ENCODE measurements around the gene FNDC10.
"Not testable (repeated sequence)": the region's sequence is repeated elsewhere in the genome, so short reads cannot be mapped to it uniquely, and the experiment has no call there.

Gene FNDC10

GRCh38 chr1:1599030-1599934, 653 bp downstream of the FNDC10 start:
- DNase-seq (ENCODE audit: low spot score) = no peak

GRCh38 chr1:1598720-1599029, 1.3 kb downstream of the FNDC10 start:
- no peak for DNase-seq (ENCODE audit: low spot score)

GRCh38 chr1:1598051-1598719, 1.8 kb downstream of the FNDC10 start:
- DNase-seq (ENCODE audit: low spot score) = no peak

GRCh38 chr1:1597275-1597930, 2.5 kb downstream of the FNDC10 start:
- DNase-seq (ENCODE audit: low spot score) = no peak

DNA sequence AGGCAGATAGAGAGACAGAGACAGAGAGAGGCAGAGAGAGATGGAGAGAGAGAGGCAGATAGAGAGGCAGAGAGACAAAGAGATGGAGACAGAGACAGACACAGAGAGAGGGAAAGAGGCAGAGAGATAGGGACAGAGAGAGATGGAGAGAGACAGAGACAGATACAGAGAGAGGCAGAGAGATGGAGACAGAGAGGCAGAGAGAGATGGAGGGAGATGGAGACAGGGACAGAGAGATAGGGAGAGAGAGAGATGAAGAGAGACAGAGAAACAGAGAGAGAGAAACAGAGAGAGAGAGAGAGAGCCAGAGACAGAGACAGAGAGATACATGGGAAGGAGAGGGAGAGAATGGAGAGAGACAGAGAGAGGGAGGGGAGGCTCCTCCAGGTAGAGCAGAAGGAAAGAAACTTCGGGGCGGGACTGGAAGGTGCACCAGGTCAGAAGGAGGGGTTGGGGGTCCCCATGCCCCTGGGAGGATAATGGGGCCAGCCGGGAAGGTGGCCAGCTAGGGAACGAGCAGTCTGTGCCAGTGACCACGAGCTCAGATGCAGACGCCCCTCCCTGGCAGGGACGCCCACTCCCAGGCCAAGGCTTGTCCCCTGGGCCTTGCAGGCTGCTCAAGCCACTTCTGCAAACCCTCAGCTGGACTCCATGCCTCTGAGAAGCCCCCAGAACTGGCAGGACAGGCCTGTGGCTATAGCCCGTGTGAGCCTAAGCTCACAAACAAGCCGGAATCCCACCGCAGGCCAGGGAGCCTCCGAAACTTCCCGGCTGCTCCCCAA, 3.3 kb downstream of the FNDC10 start:
- DNase-seq (ENCODE audit: low spot score) = no peak

- not testable (repeated sequence) for DNase-seq (ENCODE audit: low spot score)
These were observed 4.6 kb downstream of the FNDC10 start for GRCh38 chr1:1595341-1595740.

- no peak for DNase-seq (ENCODE audit: low spot score)
These were observed 5.2 kb downstream of the FNDC10 start for GRCh38 chr1:1594602-1595260.

DNA sequence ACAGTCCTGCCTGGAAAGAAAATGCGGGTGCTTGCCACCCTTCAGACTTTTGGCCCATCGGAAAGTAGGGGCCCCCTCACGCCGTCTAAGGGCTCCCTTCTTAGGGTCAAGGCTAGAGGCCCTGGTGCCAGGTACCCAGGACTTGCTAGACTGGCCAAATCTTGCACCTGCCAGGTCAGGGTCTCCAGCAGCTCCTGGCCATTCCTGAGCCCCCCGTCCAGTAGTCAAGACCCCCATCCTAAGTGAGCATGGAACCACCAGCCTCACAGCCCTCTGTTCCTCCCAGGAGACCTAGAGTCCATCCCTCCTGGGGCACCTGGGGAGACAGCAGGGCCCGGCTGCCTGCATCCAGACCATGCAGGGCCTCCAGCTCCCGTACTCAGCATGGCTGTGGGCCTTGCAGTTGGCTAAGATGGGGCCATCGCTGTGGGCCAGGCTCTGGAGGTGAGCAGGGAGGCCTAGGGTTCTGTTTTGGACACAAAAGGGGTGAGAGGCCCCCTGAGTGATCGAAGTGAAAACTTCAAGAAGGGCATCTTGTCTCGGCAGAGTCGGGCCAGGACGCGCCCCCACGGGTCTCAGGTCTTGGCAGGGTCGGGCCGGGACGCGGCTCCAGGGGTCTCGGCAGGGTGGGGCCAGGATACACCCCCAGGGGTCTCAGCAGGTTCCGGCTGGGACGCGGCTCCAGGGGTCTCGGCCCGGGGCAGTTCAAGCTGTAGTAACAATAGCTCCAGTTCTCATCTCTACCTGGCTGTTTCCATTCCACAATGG, 5.9 kb downstream of the FNDC10 start:
- DNase-seq (ENCODE audit: low spot score) = no peak

DNA sequence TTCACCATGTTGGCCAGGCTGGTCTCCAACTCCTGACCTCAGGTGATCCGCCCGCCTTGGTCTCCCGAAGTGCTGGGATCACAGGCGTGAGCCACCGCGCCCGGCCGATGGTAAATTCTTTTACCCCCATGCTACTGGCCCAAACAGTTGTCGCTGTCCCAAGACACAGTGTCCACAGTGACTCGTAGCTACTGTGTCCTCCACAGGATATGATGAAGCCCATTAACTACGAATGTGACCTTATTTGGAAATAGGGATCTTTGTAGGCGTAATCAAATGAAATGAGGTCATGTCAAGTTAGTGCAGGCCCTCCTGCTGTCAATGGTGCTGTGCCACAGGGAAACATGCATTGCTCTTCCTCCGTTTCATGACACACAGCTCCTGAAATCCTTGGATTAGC, 8.5 kb downstream of the FNDC10 start:
- DNase-seq (ENCODE audit: low spot score) = no peak

- no peak for DNase-seq (ENCODE audit: low spot score)
These were observed 16.5 kb downstream of the FNDC10 start for GRCh38 chr1:1583347-1584010.

- no peak for DNase-seq (ENCODE audit: low spot score)
These were observed 17.2 kb downstream of the FNDC10 start for GRCh38 chr1:1582585-1583346.

GRCh38 chr1:1578371-1578940, 21.5 kb downstream of the FNDC10 start:
- no peak for DNase-seq (ENCODE audit: low spot score)

- no peak for DNase-seq (ENCODE audit: low spot score)
These were observed 22.4 kb downstream of the FNDC10 start for GRCh38 chr1:1577367-1578011.

- peak; percentile 88 for DNase-seq (ENCODE audit: low spot score)
These were observed 25.0 kb downstream of the FNDC10 start, which contains the start of gene SSU72 for GRCh38 chr1:1574721-1575537. Gene SSU72 (minus strand): TSS chr1:1574863. CDS start chr1:1574557, 306 bp downstream.

DNA sequence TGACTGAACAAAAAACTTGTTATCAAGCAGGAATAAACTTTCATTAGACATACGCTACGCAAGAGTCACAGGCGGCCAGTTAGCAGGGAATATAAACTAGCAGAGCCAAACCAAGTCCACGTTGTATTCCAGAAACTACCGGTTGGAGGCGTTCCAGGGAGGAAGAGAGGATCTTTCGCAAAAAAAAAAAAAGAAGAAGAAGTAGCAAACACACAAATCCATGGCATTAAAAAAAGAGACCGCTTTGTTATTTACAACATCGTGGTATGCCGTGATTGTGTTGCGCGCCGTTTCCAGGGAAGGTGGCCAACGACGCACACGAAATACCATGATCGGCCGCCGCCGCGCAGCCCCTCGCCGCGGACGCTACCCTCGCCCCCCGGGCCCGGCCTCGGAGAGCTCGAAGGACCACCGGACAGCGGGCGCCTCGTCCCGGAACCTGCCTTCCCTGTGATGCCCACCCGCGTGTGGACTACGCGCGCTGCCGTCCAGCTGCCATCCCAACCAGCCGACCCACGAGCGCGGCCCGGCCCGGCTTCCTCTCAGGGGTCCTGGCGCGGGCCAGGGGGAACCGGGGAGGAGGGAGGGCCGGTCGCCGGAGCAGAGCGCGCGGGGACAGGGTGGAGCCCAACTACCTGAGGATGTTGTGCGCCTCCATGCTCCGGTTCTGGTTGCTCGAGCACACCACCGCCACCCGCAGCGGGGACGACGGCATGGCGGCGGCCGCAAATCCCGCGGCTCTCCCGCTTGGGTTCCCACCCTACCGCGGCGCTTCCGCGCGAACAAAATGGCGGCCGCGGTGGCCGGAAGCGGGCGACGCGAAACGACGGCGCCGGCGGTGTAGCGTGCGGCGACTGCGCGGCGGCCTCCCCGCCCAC, 25.9 kb downstream of the FNDC10 start:
- DNase-seq (ENCODE audit: low spot score) = no peak

DNA sequence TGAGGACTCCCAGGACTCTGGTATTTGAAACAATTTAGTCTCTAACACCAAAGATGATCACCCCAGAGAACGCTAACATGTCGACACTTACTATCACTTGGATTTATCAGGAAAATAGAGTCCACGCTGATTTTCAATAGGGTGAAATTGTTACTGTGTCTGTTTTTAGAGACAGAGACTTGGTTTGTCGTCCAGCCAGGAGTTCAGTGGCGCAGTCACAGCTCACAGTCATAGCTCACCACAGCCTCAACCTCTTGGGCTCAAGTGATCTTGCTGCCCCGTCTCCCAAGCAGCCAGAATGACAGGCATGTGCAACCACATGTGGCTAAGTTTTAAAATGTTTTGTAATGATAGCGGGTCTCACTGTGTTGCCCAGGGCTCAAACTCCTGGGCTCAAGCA, 30.6 kb downstream of the FNDC10 start:
- DNase-seq (ENCODE audit: low spot score) = no peak

- no peak for DNase-seq (ENCODE audit: low spot score)
These were observed 32.0 kb downstream of the FNDC10 start for GRCh38 chr1:1567891-1568291.
